HG03139 (cell line): ENCODE data around the gene COQ3.

Experiments used
- ATAC-seq: cut with Tn5 transposase; IDR thresholded peaks from one replicate; pipeline ENCODE4 v1.9.1; 2021; ENCODE audit not compliant: unreplicated experiment

Gene COQ3, protein sequence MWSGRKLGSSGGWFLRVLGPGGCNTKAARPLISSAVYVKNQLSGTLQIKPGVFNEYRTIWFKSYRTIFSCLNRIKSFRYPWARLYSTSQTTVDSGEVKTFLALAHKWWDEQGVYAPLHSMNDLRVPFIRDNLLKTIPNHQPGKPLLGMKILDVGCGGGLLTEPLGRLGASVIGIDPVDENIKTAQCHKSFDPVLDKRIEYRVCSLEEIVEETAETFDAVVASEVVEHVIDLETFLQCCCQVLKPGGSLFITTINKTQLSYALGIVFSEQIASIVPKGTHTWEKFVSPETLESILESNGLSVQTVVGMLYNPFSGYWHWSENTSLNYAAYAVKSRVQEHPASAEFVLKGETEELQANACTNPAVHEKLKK

DNA sequence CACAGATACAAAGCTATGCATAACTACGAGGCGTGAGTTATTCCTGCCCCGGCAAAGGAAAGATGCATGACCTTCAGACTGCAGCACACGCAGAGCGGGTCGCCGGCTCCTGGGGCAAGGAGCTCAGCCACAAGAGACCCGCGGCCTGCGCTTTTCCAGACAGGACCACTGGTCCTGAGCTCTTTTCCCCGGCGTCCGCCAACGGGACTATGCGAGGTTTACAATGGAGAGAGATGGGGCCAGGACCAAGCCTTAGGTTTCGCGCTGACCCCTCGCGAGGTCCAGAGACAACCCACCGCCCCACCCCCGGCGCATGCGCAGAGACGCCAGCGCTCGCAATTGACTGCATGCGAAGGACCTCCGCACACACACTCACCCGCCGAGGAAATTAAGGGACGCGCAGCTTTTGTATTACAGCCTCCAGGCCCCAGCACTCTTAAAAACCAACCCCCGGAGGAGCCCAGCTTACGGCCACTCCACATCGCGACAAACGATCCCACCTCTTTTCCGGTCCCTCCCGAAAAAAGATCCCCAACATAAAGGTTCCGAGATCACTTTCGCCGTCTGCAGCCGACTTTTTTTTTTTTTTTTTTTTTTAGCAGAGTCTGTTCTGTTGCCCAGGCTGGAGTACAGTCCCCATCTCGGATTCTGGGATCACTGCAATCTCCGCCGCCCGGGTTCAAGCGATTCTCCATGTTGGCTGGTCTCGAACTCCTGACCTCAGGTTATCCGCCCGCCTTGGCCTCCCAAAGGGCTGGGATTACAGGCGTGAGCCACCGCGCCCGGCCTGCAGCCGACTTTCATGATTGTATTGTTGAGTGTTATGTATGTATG lies at the start of gene COQ3:
TSS of gene COQ3 (minus strand) at position 498 of the 834 bp plus-strand sequence. CDS start at position 482, 16 bp downstream.
- peak; percentile 81 for ATAC-seq

DNA sequence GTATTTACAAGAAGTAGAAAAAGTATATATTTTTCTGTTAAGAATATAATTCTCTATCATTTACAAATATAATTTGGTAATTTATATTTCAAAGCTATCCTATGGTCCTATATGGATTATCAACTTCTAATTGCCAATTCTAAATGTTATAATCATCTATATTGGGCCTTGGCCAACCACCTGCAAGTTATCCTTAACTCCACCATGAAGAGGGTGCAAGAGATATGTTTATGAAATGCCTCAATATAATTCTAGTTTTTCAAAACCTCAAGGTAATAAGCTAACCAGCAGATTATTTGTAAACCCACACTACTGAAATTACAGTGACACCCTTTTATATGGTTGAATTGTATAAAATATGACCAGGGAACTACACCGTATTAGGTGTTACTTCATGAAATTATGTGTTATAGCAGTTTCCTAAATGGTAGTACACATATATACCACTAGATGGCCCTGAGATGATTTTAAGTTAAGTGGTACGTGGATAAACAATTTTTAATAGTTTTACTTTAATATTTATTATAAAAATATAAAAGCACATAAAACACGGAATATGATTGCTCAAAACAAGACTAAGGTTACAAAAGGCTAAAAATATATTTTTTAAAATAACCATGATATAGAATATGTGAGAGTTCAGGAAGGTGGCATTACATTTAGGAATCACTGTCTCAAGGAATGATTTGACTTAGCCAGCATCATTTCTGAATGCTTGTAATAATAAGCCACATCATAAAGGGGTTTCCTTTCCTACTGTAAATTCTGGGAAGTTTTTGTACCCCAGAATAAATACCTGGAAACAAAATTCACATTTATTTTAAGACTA lies 40.9 kb upstream of the COQ3 start:
- ATAC-seq: no peak

DNA sequence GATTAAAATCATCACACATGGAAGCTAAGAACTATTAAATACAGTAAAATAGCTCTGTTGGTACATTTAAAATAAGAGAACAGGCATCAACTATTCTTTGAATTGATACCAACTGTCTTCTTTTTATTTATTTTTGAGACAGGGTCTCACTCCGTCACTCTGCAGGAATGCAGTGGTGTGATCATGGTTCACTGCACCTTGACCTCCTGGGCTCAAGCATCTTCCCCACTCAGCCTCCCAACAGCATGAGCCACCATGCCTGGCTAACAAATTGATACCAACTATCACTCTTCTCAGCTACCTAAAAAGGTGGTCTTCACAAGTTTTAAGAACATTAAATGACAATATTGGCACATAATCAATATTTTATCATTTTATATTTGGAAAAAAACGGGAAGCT lies 38.9 kb upstream of the COQ3 start:
- no peak for ATAC-seq

DNA sequence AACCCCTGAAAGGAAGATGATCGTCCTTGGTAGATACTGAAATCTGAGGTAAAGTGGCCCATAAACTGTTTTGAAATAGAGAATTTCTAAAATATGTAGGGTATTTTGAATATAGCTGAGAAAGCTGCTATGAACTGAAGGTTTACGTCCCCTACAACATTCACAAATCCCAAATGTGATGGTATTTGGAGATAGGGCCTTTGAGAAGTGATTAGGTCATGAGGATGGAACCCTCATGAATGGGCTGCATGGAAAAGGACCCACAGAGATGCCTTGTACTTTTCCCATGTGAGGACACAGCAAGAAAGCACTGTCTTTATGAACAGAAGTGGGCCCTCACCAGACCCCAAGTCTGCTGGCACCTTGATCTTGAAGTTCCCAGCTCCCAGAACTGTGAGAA lies 37.9 kb upstream of the COQ3 start:
- ATAC-seq: no peak

DNA sequence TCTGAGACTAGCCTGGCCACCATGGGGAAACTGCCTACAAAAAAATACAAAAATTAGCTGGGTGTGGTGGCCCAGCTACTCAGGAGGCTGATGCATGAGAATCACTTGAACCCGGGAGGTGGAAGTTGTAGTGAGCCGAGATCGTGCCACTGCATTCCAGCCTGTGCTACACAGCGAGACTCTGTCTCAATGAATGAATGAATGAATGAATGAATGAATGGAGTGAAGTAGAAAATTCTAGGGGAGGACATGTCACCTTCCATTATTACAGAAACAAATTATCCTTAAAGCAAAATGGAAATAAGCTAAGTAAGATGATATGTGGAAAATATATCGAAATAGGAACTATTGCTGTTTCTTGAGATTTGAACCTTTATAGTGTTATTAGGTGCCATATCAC lies 34.0 kb upstream of the COQ3 start:
- ATAC-seq: no peak

DNA sequence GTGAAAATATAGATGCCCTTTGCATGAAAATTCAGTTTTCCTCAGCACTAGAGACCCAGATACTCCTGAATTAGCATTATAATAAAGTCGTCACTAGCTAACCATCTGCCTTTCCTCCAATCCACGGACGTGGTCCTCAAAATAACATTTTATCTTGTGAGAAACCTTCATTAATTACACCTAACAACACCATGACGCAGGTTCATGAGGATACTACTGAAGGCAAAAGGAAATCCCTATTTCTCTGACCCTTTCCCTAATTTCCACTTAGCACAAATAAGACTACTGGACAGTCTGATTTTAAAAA lies 32.4 kb upstream of the COQ3 start:
- no peak for ATAC-seq

DNA sequence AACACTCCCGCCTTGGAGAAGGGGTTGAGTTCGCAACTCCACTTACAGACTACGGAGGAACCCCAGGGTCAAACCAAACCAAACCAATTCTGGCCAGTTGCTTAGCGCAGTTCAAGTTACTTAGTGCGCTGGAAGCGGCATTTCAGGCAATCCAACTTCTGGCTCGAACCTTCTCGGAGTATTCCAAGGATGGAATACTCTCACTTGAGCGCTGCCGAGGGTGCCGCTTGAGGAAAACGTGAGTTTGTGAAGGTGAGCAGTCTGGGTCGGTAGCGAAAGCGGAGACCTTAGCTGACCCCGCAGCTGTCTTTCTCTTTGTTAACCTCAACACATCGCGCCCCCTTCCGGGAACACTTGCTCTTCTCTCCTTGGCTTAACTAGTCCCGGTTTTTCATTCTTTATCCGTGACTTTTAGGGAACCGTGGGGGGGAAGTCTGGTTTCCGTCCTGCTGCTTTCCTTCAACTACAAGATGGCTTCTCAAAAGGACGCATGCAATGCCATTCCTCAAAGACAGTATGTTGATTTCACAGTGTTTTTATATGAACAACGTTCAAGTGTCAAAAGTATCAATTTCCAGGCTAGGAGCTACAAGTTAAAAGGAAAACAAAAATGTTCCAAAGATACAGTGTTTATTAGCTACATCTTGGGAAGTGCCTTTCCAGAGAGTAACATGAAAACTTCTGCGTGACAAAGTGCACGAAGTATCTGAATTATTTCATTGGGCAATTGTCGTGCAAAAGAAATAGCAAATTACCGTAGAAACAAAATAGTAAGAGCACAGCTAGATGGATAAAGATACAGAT lies 31.9 kb upstream of the COQ3 start:
- ATAC-seq: peak; percentile 40

DNA sequence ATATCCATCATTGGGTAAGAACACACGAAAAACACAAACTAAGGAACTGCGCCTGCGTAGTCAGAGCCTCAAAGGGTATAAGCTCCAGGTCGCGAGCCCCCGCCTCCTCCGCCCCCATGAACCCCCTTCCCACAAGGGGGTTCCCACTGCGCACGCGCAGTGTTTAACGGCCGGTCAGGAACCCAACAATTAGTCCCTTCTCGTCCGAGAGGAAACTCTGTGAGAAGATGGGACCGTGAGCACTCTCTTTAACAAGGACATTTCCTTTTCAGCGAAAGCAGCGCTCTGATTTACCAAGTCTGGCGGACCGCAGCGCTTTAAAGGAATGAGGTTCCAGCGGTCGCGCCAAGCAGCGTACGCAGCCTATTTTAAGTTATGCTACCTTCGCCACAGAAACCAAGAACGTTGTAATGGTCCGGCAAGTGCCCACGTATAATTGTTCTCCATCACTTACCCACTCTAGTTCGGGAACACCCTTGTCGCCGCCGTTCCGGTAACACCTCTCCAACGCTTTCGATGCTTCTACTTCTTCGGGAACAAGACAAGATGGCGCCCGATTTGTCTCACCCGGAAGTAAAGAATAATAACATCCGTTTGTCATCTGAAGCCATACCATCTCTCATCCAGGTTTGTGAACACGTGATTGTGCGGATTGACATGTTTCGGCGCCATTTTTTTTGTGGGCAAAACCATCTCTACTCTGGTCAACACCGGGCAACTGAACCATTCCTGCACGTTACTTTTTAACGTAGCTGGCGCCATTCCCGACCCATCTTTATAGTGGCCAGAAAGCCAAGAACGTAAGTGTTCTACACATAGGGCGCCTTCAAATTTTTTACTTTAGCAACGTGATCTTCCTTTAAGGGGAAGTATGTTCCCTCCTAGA lies 31.0 kb upstream of the COQ3 start, which contains the start of gene PNISR:
TSS of gene PNISR (minus strand) at position 548 of the 886 bp plus-strand sequence. CDS start 10,649 bp downstream, outside the sequence.
- peak; percentile 87 for ATAC-seq

DNA sequence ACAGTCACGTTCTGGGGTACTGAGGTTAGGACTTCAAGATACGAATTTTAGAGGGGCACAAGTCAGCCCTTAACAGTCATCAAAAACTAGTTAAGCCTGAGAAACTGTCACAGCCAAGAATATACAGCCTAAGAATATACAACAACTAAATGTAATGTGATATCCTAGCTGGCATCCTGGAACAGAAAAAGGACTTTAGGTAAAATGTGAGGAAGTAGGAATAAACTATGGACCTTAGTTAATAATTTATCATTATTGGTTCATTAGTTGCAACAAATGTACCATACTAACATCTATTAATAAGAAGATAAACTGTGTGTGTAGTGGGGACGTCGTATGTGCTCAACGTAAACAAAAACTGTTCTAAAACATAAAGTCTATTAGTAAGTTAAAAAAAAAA lies 30.0 kb upstream of the COQ3 start:
- no peak for ATAC-seq

DNA sequence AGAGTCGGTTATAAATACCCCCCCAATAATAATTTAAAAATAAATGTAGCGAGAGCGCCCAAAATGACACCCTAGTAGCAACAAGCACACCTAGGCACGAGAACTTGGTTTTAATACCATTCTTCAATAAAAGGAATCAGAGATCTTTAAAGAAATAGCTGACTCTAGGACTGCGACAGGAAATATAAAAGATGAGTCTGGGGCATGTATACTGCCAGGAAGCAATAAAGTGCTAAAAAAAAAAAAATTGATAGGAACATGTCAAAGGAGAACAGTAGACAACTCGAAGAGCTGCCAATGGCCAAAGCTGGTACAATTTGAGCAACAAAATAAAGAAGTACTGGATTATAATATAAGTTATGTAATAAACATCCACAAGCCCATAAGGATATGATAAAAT lies 28.9 kb upstream of the COQ3 start:
- ATAC-seq: no peak

DNA sequence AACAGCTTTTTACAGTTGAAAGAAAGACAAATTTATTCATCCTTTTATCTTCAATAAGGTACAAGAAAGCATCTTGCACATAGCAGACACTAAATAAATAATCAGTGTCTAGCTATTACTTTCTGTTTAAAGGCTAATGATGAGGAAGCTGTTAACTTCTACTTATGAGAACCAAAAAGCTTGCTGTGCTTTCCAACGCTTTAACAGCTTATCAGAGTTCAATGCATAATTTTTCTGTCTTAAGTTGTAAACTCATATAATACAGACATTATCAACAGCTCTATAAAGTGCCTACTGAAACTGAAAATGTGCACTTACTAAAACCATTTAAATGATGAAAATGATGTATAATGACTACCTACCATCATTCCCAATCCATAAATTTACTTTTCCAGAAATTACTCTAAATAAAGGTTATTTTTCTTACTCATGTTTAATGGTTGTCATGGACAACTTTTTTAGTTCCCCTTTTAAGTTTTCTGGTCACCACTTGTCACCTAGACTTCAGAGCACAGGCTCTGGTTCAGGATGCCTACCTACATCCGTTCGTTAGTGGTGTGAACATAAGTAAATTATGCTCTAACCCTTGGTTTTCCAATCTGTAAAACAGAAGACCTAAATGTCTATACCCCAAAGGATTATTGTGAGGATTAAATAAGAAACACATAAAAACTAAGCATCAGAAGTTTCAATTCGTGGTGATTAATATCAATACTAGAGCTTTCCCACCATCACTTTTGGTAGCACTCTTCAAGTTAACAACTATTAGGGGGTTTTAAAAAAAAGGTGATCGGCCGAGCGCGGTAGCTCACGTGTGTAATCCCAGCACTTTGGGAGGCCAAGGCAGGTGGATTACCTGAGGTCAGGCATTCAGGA lies 23.1 kb upstream of the COQ3 start:
- ATAC-seq: peak; percentile 70

DNA sequence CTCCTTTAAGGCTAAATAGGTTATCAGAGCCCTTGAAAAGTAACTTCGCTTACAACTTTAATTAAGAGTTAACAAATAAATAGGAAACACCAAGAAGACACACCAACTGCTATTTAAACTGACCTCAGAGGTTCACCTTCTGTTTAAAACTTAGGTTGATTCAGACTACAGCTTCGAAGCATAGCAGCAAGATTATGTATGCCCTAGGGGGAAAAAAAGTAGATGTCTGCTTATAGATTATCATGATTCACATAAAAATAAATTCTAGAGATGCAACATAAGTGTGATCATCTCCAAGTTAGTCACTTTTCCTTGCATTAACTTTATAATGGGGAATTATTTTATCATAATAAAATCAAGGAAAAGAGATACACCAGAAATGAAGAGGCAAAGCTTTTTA lies 22.2 kb upstream of the COQ3 start:
- no peak for ATAC-seq

DNA sequence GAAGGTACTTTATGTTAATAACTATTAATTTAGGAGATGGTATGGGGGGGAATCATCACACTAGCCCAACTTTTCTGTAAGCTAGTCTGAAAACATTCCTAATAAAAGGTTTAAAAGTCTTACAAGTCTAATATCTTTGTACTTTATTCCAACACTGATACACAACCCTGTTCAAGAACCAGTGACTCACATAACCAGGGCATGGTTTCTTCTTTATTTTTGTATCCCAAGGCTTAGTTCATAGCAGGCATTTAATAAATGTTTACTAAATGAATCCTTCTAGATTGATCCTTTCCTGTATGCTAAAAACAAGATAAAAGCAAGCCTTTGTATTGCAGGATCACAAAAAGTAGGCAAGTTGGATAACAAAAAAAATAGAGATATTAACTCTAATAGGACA lies 21.5 kb upstream of the COQ3 start:
- no peak for ATAC-seq

DNA sequence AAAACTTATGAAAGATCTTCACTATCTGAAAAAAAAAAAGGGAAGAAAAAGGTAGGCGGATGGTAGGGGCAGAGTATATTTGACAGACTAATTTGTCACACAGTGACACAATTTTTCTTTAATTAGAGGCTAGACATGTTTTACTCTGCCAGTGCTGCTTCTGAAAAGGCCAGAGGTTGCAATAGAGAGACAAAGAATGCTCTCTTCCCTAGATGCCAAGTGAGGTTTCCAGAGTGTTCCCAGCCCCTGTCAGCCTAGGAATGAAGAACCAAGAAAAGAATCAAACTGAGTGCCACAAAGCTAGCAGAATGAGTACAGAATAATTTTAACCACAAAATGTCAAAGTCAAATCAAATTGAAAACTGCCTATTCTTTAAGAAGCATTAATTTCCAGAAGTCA lies 18.1 kb upstream of the COQ3 start:
- ATAC-seq: no peak

DNA sequence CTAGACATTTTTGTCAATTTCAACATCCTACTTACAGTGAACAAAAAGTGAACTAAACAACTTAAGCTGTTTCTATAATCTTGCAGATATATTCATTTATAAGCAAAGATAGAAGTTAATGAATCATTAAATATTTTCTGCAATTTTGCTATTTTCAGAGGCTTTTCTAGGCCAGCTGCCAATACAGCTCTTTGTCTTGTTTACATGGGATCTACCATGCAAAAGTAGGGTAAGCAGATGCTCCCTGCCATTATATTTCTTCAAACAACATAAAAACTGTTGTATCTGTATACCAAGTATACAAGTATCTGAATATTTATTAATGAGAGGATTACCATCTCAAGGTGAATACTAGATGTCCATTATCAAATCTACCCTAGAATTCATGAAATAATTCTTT lies 15.7 kb upstream of the COQ3 start:
- ATAC-seq: no peak

DNA sequence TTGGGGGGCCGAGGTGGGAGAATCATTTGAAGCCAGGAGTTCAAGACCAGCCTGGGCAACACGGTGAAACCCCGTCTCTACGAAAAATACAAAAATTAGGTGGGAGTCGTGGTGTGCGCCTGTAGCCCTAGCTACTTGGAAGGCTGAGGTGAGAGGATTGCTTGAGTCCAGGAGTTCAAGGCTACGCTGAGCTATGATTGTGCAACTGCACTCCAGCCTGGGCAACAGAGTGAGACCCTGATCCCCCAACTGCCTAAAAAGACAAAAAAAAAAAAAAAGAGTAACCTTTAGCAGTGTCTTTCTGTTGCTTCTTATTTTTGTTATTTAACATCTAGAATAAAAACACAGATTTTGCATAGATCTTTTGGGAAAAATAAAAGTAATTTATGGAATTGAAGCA lies 13.1 kb upstream of the COQ3 start:
- ATAC-seq: no peak

DNA sequence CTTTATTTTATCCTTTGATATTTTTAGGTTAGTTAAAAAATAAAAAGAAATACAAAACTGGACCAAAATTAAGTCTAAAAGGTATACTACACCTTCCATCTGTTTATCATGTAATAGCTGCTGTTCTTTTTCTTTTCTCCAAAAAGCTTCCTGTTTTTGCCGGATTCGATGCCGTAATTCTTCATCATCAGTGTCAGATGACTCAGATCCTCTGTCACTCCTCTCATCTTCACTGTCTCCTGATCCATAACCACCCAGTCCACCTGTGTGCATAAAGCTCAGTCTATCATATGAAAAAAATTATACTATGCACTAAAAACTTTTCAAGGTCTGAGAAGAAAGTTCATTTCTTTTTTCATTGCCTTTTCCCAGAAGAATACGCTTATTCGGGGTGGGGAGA lies 8.5 kb upstream of the COQ3 start:
- no peak for ATAC-seq

DNA sequence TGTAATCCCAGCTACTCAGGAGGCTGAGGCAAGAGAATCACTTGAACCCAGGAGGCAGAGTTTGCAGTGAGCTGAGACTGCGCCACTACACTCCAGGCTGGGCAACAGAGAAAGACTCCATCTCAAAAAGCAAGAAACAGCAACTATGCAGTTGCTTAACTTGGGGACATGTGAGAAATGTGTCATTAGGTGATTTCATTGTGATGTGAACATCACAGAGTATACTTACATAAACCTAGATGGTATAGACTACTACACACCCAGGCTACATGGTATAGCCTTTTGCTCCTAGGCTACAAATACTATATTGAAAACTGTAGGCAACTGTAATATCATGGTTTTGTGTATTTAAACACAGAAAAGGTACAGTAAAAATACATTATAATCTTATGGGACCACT lies 3.3 kb upstream of the COQ3 start:
- no peak for ATAC-seq

DNA sequence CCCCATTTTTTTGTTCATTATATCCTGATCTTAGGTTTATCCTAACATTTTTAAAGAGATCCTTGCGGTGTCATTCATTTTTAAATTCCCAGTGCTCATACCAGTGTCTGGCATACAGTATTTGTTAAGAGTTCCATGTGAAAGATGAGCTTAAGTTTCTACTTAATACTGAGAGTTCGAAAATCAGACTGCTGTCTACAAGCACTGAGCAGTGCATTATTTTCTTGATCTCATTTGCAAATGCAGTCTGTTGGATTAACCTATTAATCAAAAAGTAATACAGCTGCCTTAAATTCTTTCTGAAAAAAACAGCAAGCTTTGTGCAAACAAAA lies 663 bp downstream of the COQ3 start:
- ATAC-seq: peak; percentile 21
